HG02759 (cell line): ENCODE data around the gene TRIM40.
"Not testable (repeated sequence)": the region's sequence is repeated elsewhere in the genome, so short reads cannot be mapped to it uniquely, and the experiment has no call there.

Experiments used
- ATAC-seq: cut with Tn5 transposase; IDR thresholded peaks from one replicate; pipeline ENCODE4 v1.9.1; 2021; ENCODE audit warnings: mild to moderate bottlenecking, moderate library complexity; ENCODE audit not compliant: unreplicated experiment

Gene TRIM40

GRCh38 chr6:30162265-30163089 is 26.5 kb downstream of the TRIM40 start:
- ATAC-seq, result no peak

- no peak for ATAC-seq
Measured at GRCh38 chr6:30163090-30163917, 27.4 kb downstream of the TRIM40 start, which contains the start of gene TRIM15. Gene TRIM15, plus strand, starts transcription at chr6:30163546. Its CDS starts 139 bp downstream, at chr6:30163685.

GRCh38 chr6:30163918-30164654 is 28.1 kb downstream of the TRIM40 start:
- no peak for ATAC-seq

GRCh38 chr6:30164714-30165113 is 28.8 kb downstream of the TRIM40 start:
- no peak for ATAC-seq

- not testable (repeated sequence) for ATAC-seq
Measured at GRCh38 chr6:30165238-30165637, 29.3 kb downstream of the TRIM40 start.

GRCh38 chr6:30167101-30167500 is 31.2 kb downstream of the TRIM40 start:
- ATAC-seq, result no peak

- ATAC-seq, result no peak
Measured at GRCh38 chr6:30168741-30169140, 32.8 kb downstream of the TRIM40 start.

GRCh38 chr6:30169658-30170614 is 34.0 kb downstream of the TRIM40 start:
- ATAC-seq, result no peak

- ATAC-seq, result no peak
Measured at GRCh38 chr6:30171677-30172471, 35.9 kb downstream of the TRIM40 start.

- ATAC-seq, result no peak
Measured at GRCh38 chr6:30172681-30173080, 36.7 kb downstream of the TRIM40 start.

- ATAC-seq, result no peak
Measured at GRCh38 chr6:30175765-30176164, 39.8 kb downstream of the TRIM40 start.

GRCh38 chr6:30178837-30179236 is 42.9 kb downstream of the TRIM40 start:
- no peak for ATAC-seq

- no peak for ATAC-seq
Measured at GRCh38 chr6:30180145-30180544, 44.2 kb downstream of the TRIM40 start.

- ATAC-seq, result no peak
Measured at GRCh38 chr6:30184417-30185031, 48.6 kb downstream of the TRIM40 start.

- ATAC-seq, result no peak
Measured at GRCh38 chr6:30185846-30186484, 50.0 kb downstream of the TRIM40 start.

- no peak for ATAC-seq
Measured at GRCh38 chr6:30188541-30188940, 52.6 kb downstream of the TRIM40 start.

- no peak for ATAC-seq
Measured at GRCh38 chr6:30192076-30192475, 56.1 kb downstream of the TRIM40 start.
